GM08714 (cell line): ENCODE data around the gene FGA.

Experiments used
- H3K4me3 ChIP-seq: fragments of 200-500 bp; sonication (Bioruptor generic); 2 replicates; pipeline ENCODE4 v1.5.1; 2014; ENCODE audit warnings: mild to moderate bottlenecking, low read length, inconsistent platforms
- ZNF274 ChIP-seq: IDR thresholded peaks from 2 replicates; pipeline ENCODE4 v1.6.1; 2012; ENCODE audit warnings: mild to moderate bottlenecking, low read depth, low read length

Gene FGA

DNA sequence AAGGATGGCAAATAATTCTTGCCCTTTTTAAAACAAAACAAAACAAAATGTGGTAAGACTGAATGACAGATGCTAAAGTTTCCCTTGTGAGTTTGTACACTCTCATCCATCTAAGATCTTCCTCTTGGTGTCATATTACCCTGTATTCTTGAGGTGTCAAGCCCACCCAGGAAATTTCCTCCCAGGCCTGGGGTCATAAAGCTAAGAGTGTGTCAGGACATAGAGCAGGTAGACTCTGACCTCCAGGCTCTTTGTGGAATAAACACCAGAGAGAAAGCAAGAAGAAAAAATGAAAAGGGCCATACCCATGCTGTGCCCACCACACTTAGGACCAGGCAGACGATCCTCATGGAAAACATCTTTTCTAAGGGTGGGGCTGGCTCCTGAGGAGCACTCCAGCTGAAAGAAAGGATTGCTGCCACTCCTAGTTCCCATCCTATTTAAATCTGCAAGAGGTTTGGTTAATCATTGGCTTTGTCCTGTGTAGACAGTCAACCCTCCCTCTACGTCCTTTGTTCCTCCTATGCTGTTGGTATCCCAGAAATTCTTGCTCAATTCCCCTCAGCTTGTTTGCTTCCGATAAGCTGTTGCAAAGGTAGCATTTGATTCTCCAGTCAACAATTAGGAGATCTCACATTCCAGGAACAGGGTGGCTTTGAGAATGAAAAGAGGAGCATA is at the start of gene FGA:
Gene FGA (minus strand): TSS at position 414 of the 678 bp plus-strand sequence. CDS start 55 bp downstream, at position 359.
- TF ChIP-seq ZNF274, result no peak
- H3K4me3 ChIP-seq, result no peak within 1 kb of the TSS

DNA sequence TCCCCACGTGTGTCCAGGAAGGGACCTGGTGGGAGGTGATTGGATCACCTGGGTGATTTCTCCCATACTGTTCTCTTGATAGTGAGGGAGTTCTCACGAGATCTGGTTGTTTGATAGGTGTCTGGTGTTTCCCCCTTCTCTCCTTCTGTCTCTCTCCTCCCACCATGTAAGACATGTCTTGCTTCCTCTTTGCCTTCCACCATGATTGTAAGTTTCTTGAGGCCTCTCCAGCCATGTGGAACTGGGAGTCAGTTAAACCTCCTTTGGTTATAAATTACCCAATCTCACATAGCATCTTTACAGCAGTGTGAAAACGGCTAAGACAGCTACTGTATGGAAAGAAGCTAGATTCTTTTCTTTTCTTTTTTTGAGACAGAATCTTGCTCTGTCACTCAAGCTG is 43.5 kb upstream of the FGA start:
- no peak overlapping the region for H3K4me3 ChIP-seq
- no peak for TF ChIP-seq ZNF274

- H3K4me3 ChIP-seq, result no peak overlapping the region
- no peak for TF ChIP-seq ZNF274
Observed at GRCh38 chr4:154631828-154632227, 41.3 kb upstream of the FGA start.

GRCh38 chr4:154630324-154630723 is 39.8 kb upstream of the FGA start:
- H3K4me3 ChIP-seq, result no peak overlapping the region
- TF ChIP-seq ZNF274, result no peak

DNA sequence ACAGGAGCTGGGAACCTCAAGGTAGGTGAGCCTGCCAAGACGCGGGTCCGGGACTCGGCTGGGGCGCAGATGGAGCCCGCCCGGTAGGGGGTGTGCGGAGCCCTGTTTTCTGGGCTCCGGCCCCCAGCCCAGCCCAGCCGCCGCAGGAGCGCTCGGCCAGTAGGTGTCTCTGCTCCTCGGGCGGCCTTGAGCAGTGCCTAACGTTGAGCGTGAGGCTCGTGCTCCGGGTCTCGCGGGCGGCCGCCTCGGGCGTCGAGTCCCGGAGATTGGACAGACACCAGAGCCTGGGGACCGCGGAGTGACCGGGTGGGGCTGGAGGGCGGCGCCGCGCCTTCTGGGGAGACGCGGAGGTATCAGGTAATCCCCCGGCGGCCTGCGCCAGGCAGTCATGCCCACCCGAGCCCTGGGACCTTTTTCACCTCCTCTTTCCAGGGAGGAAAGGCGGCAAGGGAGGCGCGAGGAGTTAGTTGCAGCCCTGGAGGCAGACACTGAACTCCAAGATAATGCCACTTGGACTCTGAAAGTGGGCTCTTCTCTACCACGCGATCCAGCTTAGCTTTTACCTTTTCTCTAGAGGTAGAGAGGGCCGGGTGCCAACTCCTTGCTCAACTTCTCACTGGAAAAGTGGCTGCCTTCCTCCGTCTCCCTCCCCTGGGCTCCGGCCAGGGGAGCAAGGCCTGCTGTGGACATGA is 36.4 kb upstream of the FGA start:
- no peak overlapping the region for H3K4me3 ChIP-seq

DNA sequence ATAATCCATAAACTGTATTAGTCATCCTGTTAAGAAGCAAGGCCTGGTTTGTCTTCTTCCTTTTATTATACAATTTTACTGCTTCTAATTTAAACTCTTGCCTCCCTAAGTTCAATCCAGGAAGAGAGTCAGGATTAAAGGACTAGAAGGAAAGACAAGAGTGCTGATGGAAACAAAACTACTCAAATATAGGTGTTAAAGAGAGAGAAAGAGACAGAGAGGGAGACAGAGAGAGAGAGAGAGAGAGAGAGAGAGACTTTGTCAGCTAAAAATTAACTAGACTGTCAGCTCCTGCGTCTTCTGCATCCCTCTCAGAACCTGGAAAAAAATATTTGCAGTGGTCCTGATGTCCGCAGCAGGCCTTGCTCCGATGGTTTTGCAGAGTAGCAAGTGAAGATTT is 35.4 kb upstream of the FGA start:
- TF ChIP-seq ZNF274, result no peak
- no peak overlapping the region for H3K4me3 ChIP-seq

More for the DNA sequence above, 36.4 kb upstream of the FGA start:
- no peak for TF ChIP-seq ZNF274

DNA sequence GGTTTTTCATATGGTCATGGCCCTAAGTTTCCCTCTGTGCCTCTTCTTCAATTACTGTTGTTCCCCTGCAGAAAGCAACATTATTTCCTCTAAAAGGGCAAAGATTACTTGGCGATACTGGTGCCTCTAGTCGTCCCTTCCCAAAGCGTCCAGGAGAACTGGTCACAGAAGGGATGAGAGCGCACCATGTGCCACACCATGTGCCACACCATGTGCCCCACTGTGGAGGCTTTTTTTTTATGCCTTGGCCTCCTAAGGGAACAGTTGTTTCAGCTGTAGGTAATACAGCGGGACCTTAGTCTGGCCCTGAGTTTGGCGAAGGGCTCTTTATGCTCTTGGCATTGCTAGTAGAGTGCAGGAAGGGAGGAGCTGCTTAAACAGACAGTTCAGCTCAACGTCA is 33.5 kb upstream of the FGA start:
- TF ChIP-seq ZNF274, result no peak

GRCh38 chr4:154623436-154623835 is 32.9 kb upstream of the FGA start:
- H3K4me3 ChIP-seq, result no peak overlapping the region
- no peak for TF ChIP-seq ZNF274

More for the DNA sequence above, 33.5 kb upstream of the FGA start:
- H3K4me3 ChIP-seq, result no peak overlapping the region

DNA sequence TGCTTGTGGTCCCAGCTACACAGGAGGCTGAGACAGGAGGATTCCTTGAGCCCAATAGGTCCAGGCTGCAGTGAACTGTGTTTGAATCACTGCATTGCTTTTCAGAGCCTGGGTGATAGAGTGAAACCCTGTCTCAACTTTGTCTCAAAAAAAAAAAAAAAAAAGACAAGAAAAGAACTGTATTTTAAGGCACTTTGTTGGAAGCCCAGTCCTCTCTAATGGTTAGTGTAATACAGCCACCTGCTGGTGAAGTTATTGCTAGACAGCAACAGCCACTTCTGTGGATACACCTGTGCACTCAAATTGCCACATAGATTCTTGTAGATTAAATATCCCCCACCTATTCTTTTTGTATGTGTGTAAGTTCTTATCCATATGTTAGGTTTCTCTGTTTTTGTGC is 32.1 kb upstream of the FGA start:
- H3K4me3 ChIP-seq, result no peak overlapping the region
- TF ChIP-seq ZNF274, result no peak

GRCh38 chr4:154620111-154620510 is 29.6 kb upstream of the FGA start:
- no peak for TF ChIP-seq ZNF274
- no peak overlapping the region for H3K4me3 ChIP-seq

GRCh38 chr4:154618708-154619315 is 28.3 kb upstream of the FGA start:
- TF ChIP-seq ZNF274, result no peak

GRCh38 chr4:154617820-154618317 is 27.3 kb upstream of the FGA start:
- TF ChIP-seq ZNF274, result no peak
- H3K4me3 ChIP-seq, result no peak overlapping the region

More at GRCh38 chr4:154618708-154619315, 28.3 kb upstream of the FGA start:
- H3K4me3 ChIP-seq, result no peak overlapping the region

DNA sequence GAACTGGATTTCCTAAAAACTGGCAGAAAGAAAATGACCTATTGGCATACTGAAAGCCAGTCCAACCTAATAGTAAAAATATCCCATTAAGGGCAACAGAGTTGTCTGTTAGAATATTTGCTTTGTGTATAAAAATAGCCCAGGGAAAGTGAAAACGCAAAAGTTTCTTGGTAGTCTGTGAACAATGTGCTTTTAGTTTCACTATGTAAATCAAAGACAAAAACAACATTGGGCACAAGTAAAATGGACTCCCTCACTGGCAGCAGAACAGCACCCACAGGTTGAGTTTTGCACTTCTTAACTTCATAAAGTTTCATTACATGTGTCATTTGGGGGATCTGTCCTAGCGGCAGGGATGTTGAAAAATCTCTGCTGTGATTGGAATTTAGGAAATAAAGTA is 26.2 kb upstream of the FGA start:
- no peak overlapping the region for H3K4me3 ChIP-seq
- TF ChIP-seq ZNF274, result no peak

GRCh38 chr4:154616287-154616686 is 25.7 kb upstream of the FGA start:
- no peak for TF ChIP-seq ZNF274
- H3K4me3 ChIP-seq, result no peak overlapping the region; the same call in 1 of the 2 replicates

DNA sequence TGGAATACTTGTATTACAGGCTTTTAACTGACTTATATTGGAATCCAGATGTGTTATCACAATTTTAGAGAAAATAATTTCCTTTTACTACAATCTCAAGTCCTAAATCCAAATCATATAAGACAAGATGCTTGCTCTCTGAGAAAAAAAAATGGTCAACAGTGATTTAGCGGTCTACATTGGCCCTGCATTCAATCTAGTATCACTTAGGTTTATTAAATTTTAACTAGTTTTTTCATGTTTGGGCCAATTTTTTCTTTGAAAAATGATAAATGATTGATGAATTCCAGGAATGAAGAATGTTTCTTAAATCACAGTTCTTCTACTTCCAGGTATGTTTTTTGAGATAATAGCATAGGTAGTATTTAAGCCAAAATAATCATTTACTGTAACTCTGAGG is 24.7 kb upstream of the FGA start:
- H3K4me3 ChIP-seq, result no peak overlapping the region
- no peak for TF ChIP-seq ZNF274
